Activated CD8-positive, alpha-beta T cell treated with anti-CD3 and anti-CD28 coated beads for 36 hours (primary cell): ENCODE measurements around the gene YAE1. TPM values are rescaled to one million over a fixed set of nuclear protein-coding genes. Genes with fewer than 3 reads are reported as not detected.

Experiments
- ATAC-seq: fragments of 200-7000 bp; cut with Tn5 transposase; one replicate; pipeline ENCODE4 v1.10.0; 2021; ENCODE audit warnings: mild to moderate bottlenecking, moderate library complexity
- CTCF ChIA-PET: fragments of 350-600 bp; sonication (Branson Sonifier 250); formaldehyde crosslinking; loops from one replicate; lab custom pipeline; 2021; ENCODE audit warnings: antibody characterized with exemption; lab: Charles Lee
- POLR2A ChIA-PET: fragments of 350-600 bp; sonication (Branson Sonifier 250); formaldehyde crosslinking; loops from one replicate; lab custom pipeline; 2021; ENCODE audit warnings: antibody characterized with exemption; lab: Charles Lee
- DNase-seq: peaks from one replicate; pipeline ENCODE4 v3.0.0-alpha.2; 2020
- H3K27ac Mint-ChIP-seq: one replicate; pipeline ENCODE4 v1.8.0; 2021; ENCODE audit warnings: mild to moderate bottlenecking, mixed read lengths
- H3K27me3 Mint-ChIP-seq: one replicate; pipeline ENCODE4 v1.8.0; 2021; ENCODE audit warnings: mixed read lengths
- H3K36me3 Mint-ChIP-seq: one replicate; pipeline ENCODE4 v1.8.0; 2021; ENCODE audit warnings: low read depth, mixed read lengths
- H3K4me1 Mint-ChIP-seq: one replicate; pipeline ENCODE4 v1.8.0; 2021; ENCODE audit warnings: low read depth, mixed read lengths
- H3K4me3 Mint-ChIP-seq: one replicate; pipeline ENCODE4 v1.8.0; 2021; ENCODE audit warnings: mild to moderate bottlenecking, moderate library complexity, mixed read lengths
- H3K9me3 Mint-ChIP-seq: one replicate; pipeline ENCODE4 v1.8.0; 2021; ENCODE audit warnings: mixed read lengths
- CTCF ChIP-seq: fragments of 200-600 bp; IDR thresholded peaks from one replicate; pipeline ENCODE4 v1.8.0; 2022; ENCODE audit warnings: antibody characterized with exemption, mild to moderate bottlenecking
- intact Hi-C: fragments of 100-400 bp; cut with micrococcal nuclease; formaldehyde crosslinking; loops from one replicate; pipeline ENCODE4 v1.10.0; 2022
- total RNA-seq, 2 experiments: library from RNA; stranded (reverse); gene quantifications; one replicate each; pipeline ENCODE4 v1.2.3, GENCODE V29; 2021

YAE1 gene
- 10 to 100 TPM in 1 of 2 experiments, 1 to 10 TPM in 1; 9.6 to 10.9 TPM for total RNA-seq

- peak; percentile 89 for DNase-seq
- Mint-ChIP-seq H3K27me3 (no peaks in the 10 kb centered on the region), H3K9me3 (peaks cover 1% of the 10 kb centered on the region), H3K4me3 (peak within 1 kb of the TSS; percentile 95), H3K27ac (peak within 1 kb of the TSS; percentile 96), H3K4me1 (peaks cover 27% of the 10 kb centered on the region), H3K36me3 (peaks cover 3% of the 10 kb centered on the region)
- intact Hi-C loops, result no loop called here
- no peak for TF ChIP-seq CTCF
- CTCF ChIA-PET, result interaction anchor here (0.8 to 1.8 kb wide), 4 partner anchors 13 to 259 kb away, joined by 3 to 15 read pairs (median 3); no protein-coding TSS in a partner anchor
- ATAC-seq, result peak; percentile 97
- POLR2A ChIA-PET, result interaction anchor here (0.7 to 1.2 kb wide), 8 partner anchors 14 to 380 kb away, joined by 3 to 6 read pairs (median 3); no protein-coding TSS in a partner anchor
Observed at GRCh38 chr7:39566023-39566921, at the start of gene YAE1. Gene YAE1 (plus strand): TSS chr7:39566404. CDS start chr7:39566419, 15 bp downstream.

- intact Hi-C loops, result loop anchor here (10.0 kb wide), 1 partner anchor 582 kb away; no protein-coding TSS in a partner anchor
- peaks cover 3% of the 10 kb centered on the region for H3K27me3 Mint-ChIP-seq
- ATAC-seq, result no peak
- CTCF ChIA-PET, result interaction anchor here (1.6 kb wide), 1 partner anchor 720 kb away, joined by 5 read pairs; no protein-coding TSS in a partner anchor
- TF ChIP-seq CTCF, result no peak
- POLR2A ChIA-PET, result no interaction called here
- peaks cover 2% of the 10 kb centered on the region for H3K4me1 Mint-ChIP-seq
- DNase-seq, result no peak
- no peak overlapping the region for H3K27ac Mint-ChIP-seq
- no peaks in the 10 kb centered on the region for H3K9me3 Mint-ChIP-seq
- H3K36me3 Mint-ChIP-seq, result no peaks in the 10 kb centered on the region
- H3K4me3 Mint-ChIP-seq, result no peak overlapping the region
Observed at GRCh38 chr7:39516498-39516897, 49.7 kb upstream of the YAE1 start.

DNA sequence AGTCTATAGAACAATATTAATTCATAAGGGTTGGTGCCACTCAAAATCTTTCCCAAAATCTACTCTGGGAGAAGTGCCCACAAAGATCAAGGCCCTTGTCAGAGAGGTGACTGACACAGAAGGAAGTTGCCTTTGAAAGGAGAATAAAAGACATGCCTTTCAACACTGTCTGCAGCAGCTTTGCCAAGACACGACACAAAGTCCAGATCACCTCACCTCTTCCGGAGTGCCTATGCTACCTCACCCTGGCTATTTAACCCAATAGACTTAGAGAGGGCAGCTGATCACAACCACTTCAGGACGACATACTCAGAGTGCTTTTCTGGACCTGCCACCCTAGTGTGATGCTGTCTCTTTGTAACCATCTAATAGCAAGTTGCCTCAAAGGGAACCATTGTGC, 49.0 kb upstream of the YAE1 start:
- no peak for DNase-seq
- peaks cover 2% of the 10 kb centered on the region for H3K4me1 Mint-ChIP-seq
- TF ChIP-seq CTCF, result no peak
- H3K27me3 Mint-ChIP-seq, result peaks cover 5% of the 10 kb centered on the region
- CTCF ChIA-PET, result interaction anchor here (5.0 kb wide), 1 partner anchor 64 kb away, joined by 26 read pairs; no protein-coding TSS in a partner anchor
- ATAC-seq, result no peak
- no peaks in the 10 kb centered on the region for H3K36me3 Mint-ChIP-seq
- POLR2A ChIA-PET, result no interaction called here
- intact Hi-C loops, result loop anchor here (10.0 kb wide), 1 partner anchor 582 kb away; no protein-coding TSS in a partner anchor
- no peak overlapping the region for H3K27ac Mint-ChIP-seq
- no peaks in the 10 kb centered on the region for H3K9me3 Mint-ChIP-seq
- H3K4me3 Mint-ChIP-seq, result no peak overlapping the region

GRCh38 chr7:39525926-39526325, 40.3 kb upstream of the YAE1 start:
- DNase-seq (no peak), ATAC-seq (no peak)
- no peaks in the 10 kb centered on the region for H3K9me3 Mint-ChIP-seq
- no peaks in the 10 kb centered on the region for H3K36me3 Mint-ChIP-seq
- TF ChIP-seq CTCF, result no peak
- POLR2A ChIA-PET, result no interaction called here
- H3K27me3 Mint-ChIP-seq, result peaks cover 9% of the 10 kb centered on the region
- intact Hi-C loops, result no loop called here
- CTCF ChIA-PET, result interaction anchor here (1.1 kb wide), 1 partner anchor 72 kb away, joined by 4 read pairs; no protein-coding TSS in a partner anchor
- no peak overlapping the region for H3K4me3 Mint-ChIP-seq
- H3K4me1 Mint-ChIP-seq, result no peaks in the 10 kb centered on the region
- no peak overlapping the region for H3K27ac Mint-ChIP-seq

GRCh38 chr7:39526666-39527065, 39.5 kb upstream of the YAE1 start:
- H3K4me3 Mint-ChIP-seq, result no peak overlapping the region
- TF ChIP-seq CTCF, result no peak
- intact Hi-C loops, result no loop called here
- no peak for ATAC-seq
- H3K9me3 Mint-ChIP-seq, result no peaks in the 10 kb centered on the region
- ChIA-PET POLR2A (no interaction called here), CTCF (no interaction called here)
- no peaks in the 10 kb centered on the region for H3K4me1 Mint-ChIP-seq
- DNase-seq, result no peak
- H3K27me3 Mint-ChIP-seq, result peaks cover 7% of the 10 kb centered on the region
- H3K36me3 Mint-ChIP-seq, result no peaks in the 10 kb centered on the region
- no peak overlapping the region for H3K27ac Mint-ChIP-seq
